NCI-H2029 (cell line): Measurements from ENCODE around the gene MPI.
A peak's percentile ranks its signal among the peaks of the same experiment; 100 is the strongest.

Experiments used
- DNase-seq: peaks from one replicate; lab custom pipeline; 2025; lab: John Stamatoyannopoulos, UW

Gene MPI, protein sequence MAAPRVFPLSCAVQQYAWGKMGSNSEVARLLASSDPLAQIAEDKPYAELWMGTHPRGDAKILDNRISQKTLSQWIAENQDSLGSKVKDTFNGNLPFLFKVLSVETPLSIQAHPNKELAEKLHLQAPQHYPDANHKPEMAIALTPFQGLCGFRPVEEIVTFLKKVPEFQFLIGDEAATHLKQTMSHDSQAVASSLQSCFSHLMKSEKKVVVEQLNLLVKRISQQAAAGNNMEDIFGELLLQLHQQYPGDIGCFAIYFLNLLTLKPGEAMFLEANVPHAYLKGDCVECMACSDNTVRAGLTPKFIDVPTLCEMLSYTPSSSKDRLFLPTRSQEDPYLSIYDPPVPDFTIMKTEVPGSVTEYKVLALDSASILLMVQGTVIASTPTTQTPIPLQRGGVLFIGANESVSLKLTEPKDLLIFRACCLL

DNA sequence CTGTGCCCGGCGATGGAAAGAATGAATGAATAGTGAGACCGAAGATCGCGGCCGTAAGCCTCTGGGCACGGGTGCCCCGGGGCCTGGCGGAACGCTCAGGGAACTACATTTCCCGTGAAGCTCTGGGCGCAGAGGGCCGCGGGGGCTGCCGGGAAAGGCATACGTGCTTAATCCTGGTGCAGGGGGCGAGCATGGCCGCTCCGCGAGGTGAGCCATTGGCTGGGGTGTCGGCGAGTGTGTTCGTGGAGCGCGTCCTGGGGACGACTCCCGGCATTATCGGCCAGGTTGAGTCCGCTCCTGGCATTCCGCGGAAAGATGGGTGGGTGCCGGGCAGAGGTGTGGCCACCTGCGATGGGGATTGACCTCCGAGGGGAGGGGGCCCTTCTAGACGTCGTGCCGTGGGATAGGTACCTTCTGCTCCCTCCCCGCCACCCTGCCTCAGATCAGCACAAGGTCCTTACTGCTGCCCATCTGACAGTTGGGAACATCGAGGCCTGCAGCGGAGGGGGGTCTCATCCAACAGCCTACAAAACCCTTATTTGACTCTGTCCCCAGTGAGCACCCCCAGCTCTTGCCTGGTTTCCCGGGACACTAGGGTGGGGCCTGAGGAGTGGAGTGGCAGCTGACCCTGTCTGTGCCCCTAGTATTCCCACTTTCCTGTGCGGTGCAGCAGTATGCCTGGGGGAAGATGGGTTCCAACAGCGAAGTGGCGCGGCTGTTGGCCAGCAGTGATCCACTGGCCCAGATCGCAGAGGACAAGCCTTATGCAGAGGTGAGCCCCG is at the start of gene MPI:
Gene MPI (plus strand): TSS at position 160 of the 782 bp plus-strand sequence. CDS start 32 bp downstream, at position 192.
- peak; percentile 34 for DNase-seq

DNA sequence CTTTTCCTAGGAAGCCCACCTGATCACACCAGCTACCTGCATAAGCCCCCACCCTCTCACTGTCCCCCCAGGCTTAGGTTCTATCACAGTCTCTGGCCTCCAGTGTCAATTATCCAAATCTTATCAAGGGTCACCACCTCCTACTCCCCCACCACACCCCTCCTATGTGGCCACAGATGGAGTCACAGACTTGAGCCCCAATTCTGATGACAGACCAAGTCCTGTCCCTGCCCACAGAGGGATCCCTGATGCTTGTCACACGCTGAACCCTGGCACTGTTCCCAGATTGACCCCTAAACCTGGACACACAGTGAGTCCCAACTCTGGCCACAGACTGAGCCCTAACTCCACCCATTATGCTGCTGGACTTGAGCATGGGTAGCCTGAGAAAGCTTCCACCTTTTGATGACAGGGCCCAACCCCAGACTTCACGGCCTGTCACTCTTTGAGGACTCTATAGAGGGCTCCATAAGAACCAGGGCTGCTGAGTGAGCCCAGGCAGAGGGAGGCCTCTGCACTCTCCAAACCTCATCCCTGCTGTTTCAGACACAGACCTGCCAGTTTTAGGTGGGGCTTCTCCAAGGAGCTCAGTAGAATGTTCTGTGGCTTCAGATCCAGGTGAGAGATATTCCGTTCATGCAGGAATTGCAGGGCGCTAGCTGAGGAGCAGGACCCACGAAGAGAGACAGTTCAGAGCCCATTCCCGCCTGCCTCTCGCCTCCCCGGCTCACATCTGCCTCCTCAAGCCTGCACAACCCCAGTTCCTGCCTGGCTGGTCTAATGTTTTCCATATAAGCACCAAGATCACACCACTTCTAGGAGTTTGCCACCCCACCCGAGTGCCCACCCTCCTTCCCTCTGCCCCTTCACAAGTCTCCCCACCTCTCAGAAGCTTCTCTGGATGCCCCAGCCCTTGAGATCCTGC is 48.7 kb upstream of the MPI start:
- no peak for DNase-seq

DNA sequence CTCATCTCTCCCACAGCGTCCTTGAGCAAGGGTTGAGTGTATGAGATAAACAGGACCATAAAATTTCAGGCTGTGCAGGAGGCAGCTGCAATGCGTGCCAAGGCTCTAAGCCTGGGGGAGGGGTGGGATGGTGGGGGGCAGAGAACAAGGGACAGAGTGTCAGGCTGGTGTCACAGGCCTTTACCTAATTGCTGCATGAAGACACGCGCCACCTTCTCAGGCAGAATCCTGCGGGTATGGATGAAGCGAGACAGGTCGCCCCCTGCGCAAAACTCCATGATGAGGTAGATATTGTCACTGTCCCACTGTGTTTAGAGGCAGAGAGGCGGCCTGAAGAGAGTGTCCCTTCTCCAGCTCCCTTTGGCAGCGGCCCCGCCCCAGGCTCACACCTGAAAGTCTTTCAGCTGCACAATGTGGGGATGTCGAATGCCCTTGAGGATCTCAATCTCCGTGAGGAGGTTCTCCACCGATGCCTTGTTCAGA is 47.9 kb upstream of the MPI start:
- no peak for DNase-seq

DNA sequence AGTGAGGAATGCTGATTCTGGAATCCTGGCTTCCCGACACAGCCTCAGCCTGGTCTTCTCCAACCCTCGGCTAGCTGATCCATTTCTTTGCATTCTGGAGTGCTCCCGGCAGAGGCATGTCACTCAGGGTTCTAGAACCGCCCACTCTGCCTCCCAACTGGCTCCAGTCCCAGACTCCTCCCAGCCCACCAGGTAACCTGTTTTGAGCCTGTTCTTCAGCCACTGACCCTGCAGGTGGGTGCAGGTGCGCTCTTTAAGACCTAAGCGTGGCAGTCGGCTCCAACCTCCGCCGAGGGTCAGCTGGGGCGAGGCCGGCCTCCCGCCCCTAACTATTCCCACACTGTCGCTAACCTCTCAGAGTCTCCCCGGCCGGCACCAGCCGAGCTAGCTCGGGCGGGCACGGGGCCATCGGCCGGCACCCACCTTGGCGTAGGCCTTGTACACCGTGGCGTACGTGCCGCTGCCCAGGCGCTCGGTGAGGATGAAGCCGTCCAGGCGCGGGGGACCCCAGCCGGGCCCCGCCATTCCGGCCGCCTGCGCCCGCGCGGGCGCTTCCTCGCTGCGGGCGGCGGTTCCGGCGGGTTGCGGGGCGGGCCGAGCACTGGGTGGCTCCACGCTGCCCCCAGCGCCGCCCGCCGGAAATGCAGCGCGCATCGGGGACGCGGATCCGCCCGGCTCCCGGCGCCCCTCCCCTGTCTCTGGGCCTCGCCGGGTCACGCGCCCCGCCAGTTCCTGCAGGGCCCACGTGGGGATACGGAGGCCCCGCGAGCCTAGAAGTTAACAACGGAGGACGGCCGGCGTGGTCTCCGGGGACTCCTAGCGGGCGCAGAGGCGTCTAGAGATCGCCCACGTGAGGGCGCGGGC is 47.0 kb upstream of the MPI start, which contains the start of gene ULK3:
Gene ULK3 (minus strand): TSS at position 576 of the 864 bp plus-strand sequence. CDS start 51 bp downstream, at position 525.
- DNase-seq = peak; percentile 67

DNA sequence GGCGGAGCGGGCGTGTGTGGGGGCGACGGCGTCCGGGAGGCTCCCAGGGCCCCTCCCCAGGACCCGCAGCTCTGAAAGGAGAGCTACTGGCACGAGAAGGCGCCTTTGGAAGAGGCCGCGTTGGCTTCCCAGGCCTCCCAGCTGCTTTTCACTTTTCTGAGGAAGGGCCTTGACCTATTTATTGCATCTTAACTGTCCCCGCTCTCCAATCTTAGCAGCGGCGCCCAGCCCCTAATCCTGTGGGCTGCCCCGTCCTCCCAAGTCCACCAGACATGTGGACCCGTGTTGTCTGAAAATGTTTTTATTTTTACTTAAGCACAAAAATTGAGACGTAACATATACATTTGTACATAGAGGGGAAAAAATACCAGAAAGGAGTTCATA is 46.4 kb upstream of the MPI start:
- no peak for DNase-seq

DNA sequence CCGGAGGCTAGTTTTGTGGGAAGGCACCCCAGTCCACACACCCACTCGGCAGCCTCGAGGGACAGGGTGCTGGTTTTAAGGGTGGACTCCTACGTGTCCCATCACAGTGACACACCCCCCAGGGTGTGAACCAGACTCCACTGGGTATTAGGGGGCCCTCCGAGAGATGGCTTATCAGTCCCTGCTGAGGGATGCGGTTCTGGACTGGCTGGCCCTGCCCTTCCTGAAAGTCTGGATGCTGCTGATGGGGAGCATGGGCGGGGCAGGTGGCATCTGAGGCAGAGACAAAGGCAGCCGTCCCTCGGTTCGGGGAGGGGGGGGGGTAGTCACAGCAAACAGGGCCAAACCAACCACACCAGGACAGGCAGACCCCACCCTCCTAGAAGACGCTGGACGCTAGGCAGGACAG is 45.9 kb upstream of the MPI start:
- no peak for DNase-seq

DNA sequence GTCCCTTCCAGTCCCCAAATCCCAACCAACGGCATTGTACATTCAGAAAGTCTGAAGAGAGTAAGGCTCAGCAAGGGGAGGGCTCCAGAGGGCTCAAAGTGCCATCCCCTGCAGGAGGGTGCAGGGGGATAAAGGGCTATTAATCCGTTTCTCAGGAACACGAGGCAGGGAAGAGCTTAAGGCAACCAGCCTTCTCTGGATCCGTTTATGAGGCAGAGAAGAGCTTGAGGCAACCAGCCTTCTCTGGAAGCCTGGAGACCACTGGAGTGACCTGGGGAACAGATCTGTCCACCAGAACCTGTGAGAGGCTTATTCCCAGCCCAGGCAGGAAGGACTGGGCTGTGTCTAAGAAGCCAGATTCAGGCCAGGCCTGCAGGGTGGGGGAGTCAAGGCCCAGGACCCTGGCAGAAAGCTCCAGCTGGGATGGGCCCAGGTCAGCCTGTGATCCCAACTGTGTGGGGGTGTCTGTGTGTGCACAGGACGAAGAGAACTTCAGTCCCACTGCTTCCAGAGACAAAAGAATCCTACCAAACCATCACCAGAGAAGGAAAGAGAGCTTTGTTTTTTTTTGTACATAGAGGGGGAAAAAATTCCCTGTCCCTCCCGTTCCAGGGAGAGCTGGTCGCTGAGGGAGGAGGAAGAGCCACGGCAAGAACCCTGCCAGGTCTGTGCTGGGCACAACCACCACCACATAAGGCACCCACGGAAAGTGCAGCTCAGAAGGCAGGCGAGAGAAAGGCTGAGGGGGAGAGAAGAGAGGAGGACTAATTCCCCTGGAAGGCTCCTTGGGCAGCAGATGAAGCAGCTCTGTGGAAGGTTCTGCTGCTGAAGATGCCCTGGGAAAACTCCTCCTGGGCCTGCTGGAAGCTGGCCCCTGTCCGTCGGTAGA is 45.3 kb upstream of the MPI start:
- no peak for DNase-seq

DNA sequence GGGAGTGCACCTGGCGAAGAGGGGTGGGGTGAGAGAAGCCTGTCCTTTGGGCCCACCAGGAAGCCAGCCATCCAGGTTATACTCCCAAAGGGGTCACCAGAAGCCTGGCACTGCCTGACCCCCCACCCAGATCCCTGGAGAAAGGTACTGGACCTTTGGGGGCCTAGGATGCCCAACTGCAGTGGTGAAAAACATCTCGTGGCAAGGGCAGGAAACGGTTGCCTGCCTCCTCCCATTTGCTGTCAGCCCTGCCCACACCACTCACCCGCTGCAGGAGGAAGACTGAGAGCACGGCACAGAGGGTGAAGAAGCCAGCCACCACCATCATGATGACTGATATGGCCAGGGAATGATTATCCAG is 44.7 kb upstream of the MPI start:
- no peak for DNase-seq

DNA sequence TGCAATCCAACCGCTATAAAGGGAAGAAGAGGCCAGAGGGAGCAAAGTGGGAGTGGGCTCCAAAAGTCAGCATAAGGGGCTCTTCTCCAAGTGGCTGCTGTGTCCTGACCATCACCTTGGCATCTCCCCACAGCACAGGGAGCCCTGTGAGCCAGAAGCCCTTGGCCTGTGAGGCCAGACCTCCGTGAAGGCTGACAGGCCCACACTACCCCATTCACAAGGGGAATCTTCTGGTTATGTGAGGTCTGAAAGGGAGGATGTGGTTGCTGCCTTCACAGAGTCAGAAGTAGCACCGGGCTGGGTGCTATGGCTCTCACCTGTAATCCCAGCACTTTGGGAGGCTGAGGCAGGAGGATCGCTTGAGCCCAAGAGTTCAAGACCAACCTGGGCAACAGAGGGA is 44.3 kb upstream of the MPI start:
- no peak for DNase-seq

DNA sequence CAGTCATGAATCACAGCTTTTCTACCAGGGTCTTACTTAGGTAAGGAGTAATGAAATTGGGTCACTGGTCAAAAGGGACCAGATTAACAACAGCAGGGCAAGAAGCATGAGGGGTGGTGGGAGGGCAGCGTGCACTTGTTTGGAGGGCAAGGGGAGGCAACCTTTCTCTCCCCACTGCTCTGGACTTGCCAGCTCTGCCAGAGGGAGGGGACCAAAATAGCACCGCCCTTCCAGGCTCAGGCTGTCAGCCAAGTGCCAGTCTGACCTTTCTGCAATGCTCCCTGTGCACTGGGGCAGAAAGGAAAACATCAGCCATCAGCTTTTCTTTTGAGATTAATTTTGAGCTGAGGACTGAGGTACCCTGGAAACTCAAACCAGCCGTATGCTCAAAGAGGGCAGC is 42.4 kb upstream of the MPI start:
- no peak for DNase-seq

DNA sequence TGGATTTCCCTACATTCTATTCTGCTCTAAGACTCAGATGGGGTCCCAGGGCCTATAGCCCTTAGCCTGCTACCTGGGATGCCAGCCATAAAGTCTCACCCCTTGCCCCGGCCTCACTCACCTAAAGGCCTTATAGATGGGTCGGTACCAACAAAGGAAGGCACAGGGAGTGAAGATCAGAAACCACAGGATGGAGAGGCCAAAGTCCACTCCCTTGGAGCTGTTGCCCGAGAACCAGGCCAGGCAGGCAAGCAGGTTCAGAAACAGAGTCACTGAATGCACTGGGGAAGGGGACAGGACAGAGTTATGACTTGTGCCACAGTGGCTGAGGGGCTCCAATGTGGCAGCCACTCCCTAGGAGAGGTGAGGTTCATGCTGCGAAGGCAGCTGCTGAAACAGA is 39.4 kb upstream of the MPI start:
- no peak for DNase-seq

DNA sequence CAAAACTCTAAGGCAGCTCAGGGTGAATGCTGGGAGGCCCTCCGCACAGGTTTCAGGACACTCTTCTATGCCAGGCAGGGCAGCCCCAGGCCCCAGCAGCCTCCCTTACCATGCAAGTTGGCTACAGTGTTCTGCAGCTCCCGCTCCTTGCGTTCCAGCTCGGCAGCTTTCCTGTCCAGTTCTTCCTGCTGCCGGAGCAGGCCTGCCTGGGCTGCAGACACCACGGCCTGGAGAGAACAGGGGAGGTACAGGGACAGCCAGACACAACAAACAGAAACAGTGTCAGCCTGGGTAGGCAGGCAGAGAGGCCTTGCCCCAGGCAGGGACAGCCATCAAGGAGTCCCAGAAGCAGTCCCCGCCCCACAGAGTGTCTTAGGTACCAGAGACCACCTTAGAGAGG is 37.9 kb upstream of the MPI start:
- no peak for DNase-seq

DNA sequence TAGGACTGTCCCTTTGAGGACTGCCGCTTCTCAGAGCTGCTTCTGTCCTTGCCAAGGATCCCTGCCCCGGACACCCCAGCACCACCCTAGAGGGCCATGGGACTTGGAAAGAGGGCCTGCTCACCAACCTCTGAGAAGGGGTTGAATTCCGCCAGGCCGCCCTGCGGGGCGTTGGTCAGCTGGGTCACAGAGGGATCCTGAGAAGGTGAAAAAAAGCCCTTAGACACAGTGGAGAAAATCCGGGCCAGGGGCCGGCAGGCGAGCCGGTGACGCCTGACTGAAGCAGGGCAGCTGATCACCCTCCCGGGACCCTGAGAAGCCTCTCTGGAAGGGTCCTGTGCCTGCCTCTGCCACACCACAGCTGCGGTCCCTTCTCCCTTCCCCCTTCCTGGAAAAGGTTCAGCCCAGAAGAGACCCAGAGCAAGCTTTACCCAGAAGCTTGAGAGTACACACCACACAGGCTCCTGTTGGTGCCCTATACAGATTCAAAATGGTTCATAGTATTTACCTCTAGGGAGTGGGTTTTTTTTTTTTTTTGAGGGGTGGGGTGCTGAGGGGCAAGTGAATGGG is 35.3 kb upstream of the MPI start:
- DNase-seq = no peak

DNA sequence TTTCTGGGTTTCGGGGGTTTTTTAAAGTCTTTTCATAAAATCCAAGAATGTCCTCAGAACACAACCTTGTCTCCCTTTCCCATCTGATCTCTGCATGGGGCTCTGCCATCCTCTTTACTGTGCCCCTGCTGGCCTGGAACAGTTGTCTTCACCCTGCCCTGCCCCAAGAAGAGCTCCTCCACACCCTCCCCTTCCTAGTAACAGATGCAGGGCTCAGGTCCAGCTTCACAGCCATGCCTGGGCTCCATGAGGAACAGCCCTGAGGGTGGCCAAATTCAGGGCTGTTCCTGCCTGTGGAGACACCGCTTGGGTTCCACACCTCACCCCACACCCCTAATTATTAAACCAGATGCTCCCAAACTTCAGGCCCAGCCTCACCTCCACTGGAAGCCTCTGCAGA is 34.0 kb upstream of the MPI start:
- no peak for DNase-seq

DNA sequence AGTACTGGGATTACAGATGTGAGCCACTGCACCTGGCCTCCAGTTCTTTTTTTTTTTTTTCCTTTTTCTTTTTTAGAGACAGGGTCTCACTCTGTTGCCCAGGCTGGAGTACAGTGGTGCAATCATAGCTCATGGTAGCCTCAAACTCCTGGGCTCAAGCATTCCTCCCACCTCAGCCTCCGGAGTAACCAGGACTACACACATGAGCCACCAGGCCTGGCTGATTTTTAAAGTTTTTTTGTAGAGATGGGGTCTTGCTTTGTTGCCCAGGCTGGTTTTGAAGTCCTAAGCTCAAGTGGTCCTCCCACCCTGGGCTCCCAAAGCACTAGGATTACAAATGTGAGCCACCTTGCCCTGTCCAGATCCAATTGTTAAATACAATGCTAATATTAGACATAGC is 33.3 kb upstream of the MPI start:
- no peak for DNase-seq

DNA sequence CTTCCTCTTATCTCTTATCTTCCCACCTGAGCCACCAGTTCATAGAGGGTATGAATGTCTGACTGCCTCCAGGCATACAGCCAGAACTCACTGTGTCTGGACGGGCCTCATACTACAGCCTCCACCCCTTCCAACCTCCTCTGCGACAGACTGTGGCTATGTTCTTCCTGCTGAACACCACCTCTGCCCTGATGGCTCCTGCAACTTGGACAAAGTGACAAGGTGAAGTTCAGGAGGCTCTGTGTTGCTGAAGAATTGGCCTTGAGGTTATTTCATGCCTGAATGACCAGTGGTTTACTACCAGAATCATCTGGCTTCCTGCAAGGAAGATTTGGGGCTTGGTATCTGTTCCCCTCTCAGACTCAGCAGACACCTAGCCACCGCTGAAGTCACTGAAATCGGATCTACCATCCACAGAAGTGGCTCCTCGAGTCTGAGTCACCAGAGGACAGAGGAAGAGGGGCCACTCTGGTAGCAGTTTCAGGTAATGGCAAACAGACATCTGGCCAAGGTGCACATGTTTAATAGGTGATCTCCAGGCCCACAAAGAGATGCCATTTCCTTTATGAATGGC is 32.7 kb upstream of the MPI start:
- DNase-seq = peak; percentile 73

DNA sequence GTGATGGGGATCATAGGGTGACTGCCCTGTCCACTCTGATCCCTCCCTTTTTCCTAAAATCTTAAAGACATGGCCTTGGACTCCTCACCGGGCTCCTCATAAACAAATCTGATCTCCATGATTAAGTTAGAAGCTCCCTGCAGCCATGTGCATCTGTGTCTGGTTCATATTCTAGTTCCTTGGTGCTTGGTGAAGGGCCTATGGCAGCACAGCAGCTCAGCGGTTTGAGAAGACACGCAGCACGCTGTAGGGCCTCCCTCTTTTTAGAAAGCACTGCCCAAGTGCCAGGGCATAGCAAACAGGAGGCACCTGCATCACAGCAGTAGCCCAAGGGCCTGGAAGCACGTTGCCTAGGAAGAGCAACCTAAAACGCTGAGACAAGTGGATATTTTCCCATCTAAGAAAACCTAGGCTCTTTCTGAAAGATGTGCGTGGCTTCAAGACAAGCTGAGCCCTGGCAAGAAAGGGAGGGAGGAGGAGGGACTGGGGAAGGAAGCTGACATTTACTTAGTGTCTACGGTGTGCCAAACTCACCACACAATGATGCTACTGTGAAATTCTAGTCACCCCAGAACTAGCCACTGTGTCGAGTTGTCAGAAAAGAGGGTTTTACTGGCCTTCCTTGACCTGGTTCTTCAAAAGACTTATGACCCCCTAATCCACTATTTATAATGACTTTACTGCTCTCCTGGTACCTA is 32.0 kb upstream of the MPI start:
- no peak for DNase-seq

DNA sequence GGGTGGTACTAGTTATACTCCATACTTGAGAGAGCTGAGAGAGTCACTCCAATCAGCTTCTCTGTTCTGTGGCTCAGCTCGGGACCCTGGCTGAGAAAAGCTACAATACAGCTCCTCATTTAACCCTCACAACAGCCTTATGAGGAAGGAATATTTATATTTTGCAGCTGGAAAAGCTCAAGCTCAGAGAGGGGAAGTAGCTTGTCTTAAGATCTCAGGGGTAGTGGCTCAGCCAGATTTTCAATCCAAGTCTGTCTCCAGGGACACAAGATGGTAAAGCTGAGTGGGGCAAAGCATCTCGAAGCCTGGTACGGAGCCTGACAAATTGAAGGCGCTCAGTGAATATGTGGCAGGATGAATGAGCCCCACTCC is 31.5 kb upstream of the MPI start:
- DNase-seq = no peak
